Kidney (tissue), 14 donors: ENCODE results near the gene SPNS2. TPM values are rescaled to one million over a fixed set of nuclear protein-coding genes. Genes with fewer than 3 reads are reported as not detected.
A peak's percentile ranks its signal among the peaks of the same experiment; 100 is the strongest.

Source experiments
- DNase-seq, 5 donors: peaks; one replicate each; pipeline ENCODE4 v3.0.0-alpha.2; 2013 to 2020
- FAIRE-seq: peaks from 2 replicates; lab custom pipeline; 2012; peaks lifted over from hg19 to GRCh38; lab: Jason Lieb, UNC
- H3K27ac ChIP-seq, 2 donors: one replicate each; pipeline ENCODE4 v1.7.0; 2013; ENCODE audit warnings: low read depth in 2 of 2, low read length in 2 of 2, inconsistent platforms in 1 of 2
- H3K27me3 ChIP-seq: one replicate; pipeline ENCODE4 v1.7.1; 2013; ENCODE audit warnings: low read length, inconsistent platforms; ENCODE audit not compliant: control insufficient read depth, insufficient read depth
- H3K36me3 ChIP-seq, 3 donors: one replicate each; pipeline versions ENCODE4 v1.7.0 to v1.7.1; 2013; ENCODE audit warnings: low read length in 3 of 3, control low read depth in 1 of 3, inconsistent platforms in 1 of 3; ENCODE audit not compliant: insufficient read depth in 3 of 3, control insufficient read depth in 2 of 3
- H3K4me1 ChIP-seq, 3 donors: one replicate each; pipeline versions ENCODE4 v1.7.0 to v1.7.1; 2013; ENCODE audit warnings: low read length in 3 of 3, inconsistent platforms in 1 of 3, low read depth in 1 of 3; ENCODE audit not compliant: control insufficient read depth in 2 of 3, insufficient read depth in 2 of 3
- H3K4me3 ChIP-seq, 3 donors: one replicate each; pipeline versions ENCODE4 v1.7.0 to v1.8.1; 2013; ENCODE audit warnings: low read length in 3 of 3, control low read depth in 1 of 3, inconsistent platforms in 1 of 3
- H3K9ac ChIP-seq, 3 donors: one replicate each; pipeline versions ENCODE4 v1.7.0 to v1.7.1; 2013; ENCODE audit warnings: low read length in 3 of 3, control low read depth in 1 of 3, inconsistent platforms in 1 of 3
- H3K9me3 ChIP-seq, 3 donors: one replicate each; pipeline versions ENCODE4 v1.7.0 to v1.7.1; 2013; ENCODE audit warnings: low read length in 3 of 3, control low read depth in 1 of 3, inconsistent platforms in 1 of 3; ENCODE audit not compliant: control insufficient read depth in 2 of 3, insufficient read depth in 1 of 3
- CTCF ChIP-seq: IDR thresholded peaks from 3 replicates; pipeline ENCODE4 v1.5.1; 2012; ENCODE audit warnings: mild to moderate bottlenecking, moderate library complexity, borderline replicate concordance; ENCODE audit not compliant: insufficient read depth; ENCODE audit errors: extremely low read depth
- intact Hi-C: fragments of 100-400 bp; cut with DNase I; formaldehyde crosslinking; loops from one replicate; pipeline ENCODE4 v1.11.1; 2022
- polyA plus RNA-seq: library from polyadenylated mRNA; stranded (reverse); fragments of 350-450 nt; fragmentation: Illumina TruSeq; extraction: RNeasy Lipid Tissue Mini Kit (QIAGEN cat#74804); gene quantifications from one replicate; pipeline ENCODE4 v1.2.3, GENCODE V29; 2014; ENCODE audit warnings: low read depth, low replicate concordance; ENCODE audit not compliant: insufficient read depth
- total RNA-seq: library from RNA; stranded (reverse); fragmentation: NEBNext Ultra II Directional; extraction: Animal tissue kit (Norgen Biotek cat#: 25700); gene quantifications from one replicate; pipeline ENCODE4 v1.2.1, GENCODE V29; 2021
- donor health status: control.
- donor health status: control.
- donor health status: control.
- donor health status: control.
- donor health status: control.
- donor health status: DM: yes; HTN: yes; CAD: no.
- donor health status: Normal renal cell carcinoma (clear cell type).

The SPNS2 gene
- total and polyA plus RNA-seq, 2 donors from 2014 or later: 60.5 to 75.1 TPM

- no peak overlapping the region for H3K9ac ChIP-seq
- FAIRE-seq: no peak
- H3K27ac ChIP-seq: peak overlapping the region in 1 of 2 donors; percentile 57
- intact Hi-C loops: no loop called here
- H3K36me3 ChIP-seq: no peaks in the 10 kb centered on the region
- DNase-seq: peak in 1 of 5 donors; percentile 89
- H3K4me1 ChIP-seq: peaks cover 0 to 45% (median 33%) of the 10 kb centered on the region in 3 donors
- no peaks in the 10 kb centered on the region for H3K27me3 ChIP-seq
- TF ChIP-seq CTCF: no peak
- no peak overlapping the region for H3K4me3 ChIP-seq
- no peaks in the 10 kb centered on the region for H3K9me3 ChIP-seq
These were observed 11.4 kb downstream of the SPNS2 start for GRCh38 chr17:4509923-4510617.

GRCh38 chr17:4510618-4510941 lies 11.9 kb downstream of the SPNS2 start:
- no peaks in the 10 kb centered on the region for H3K36me3 ChIP-seq
- peaks cover 0 to 48% (median 36%) of the 10 kb centered on the region in 3 donors for H3K4me1 ChIP-seq
- intact Hi-C loops: no loop called here
- FAIRE-seq (no peak), DNase-seq (no peak)
- H3K9ac ChIP-seq: no peak overlapping the region
- TF ChIP-seq CTCF: no peak
- H3K27ac ChIP-seq: no peak overlapping the region
- no peaks in the 10 kb centered on the region for H3K9me3 ChIP-seq
- H3K27me3 ChIP-seq: no peaks in the 10 kb centered on the region
- H3K4me3 ChIP-seq: no peak overlapping the region

- no peak for DNase-seq
- intact Hi-C loops: no loop called here
- H3K27me3 ChIP-seq: no peaks in the 10 kb centered on the region
- no peak overlapping the region for H3K4me3 ChIP-seq
- H3K9me3 ChIP-seq: no peaks in the 10 kb centered on the region
- no peak for TF ChIP-seq CTCF
- H3K27ac ChIP-seq: no peak overlapping the region
- no peaks in the 10 kb centered on the region for H3K36me3 ChIP-seq
- peaks cover 0 to 41% (median 32%) of the 10 kb centered on the region in 3 donors for H3K4me1 ChIP-seq
- no peak overlapping the region for H3K9ac ChIP-seq
- no peak for FAIRE-seq
These were observed 12.7 kb downstream of the SPNS2 start for GRCh38 chr17:4511199-4511932.
